NB4 (cell line): ENCODE measurements around the gene GNAO1.

Source experiments
- CTCF ChIP-seq: IDR thresholded peaks from one replicate; pipeline ENCODE4 v1.5.1; 2012; ENCODE audit warnings: low read depth, low read length
- POLR2A ChIP-seq: IDR thresholded peaks from 2 replicates; pipeline ENCODE4 v1.6.1; 2011; ENCODE audit warnings: mild to moderate bottlenecking; ENCODE audit not compliant: insufficient read length; ENCODE audit errors: extremely low read depth

- no peak for TF ChIP-seq POLR2A
- TF ChIP-seq CTCF = no peak
Measured at GRCh38 chr16:56252835-56253234, 61.5 kb downstream of the GNAO1 start.
